HG02642 (cell line): ENCODE data around the gene MRPS23.

Experiments
- ATAC-seq: cut with Tn5 transposase; IDR thresholded peaks from one replicate; pipeline ENCODE4 v1.9.1; 2021; ENCODE audit warnings: mild to moderate bottlenecking; ENCODE audit not compliant: unreplicated experiment, poor library complexity

Gene MRPS23

DNA sequence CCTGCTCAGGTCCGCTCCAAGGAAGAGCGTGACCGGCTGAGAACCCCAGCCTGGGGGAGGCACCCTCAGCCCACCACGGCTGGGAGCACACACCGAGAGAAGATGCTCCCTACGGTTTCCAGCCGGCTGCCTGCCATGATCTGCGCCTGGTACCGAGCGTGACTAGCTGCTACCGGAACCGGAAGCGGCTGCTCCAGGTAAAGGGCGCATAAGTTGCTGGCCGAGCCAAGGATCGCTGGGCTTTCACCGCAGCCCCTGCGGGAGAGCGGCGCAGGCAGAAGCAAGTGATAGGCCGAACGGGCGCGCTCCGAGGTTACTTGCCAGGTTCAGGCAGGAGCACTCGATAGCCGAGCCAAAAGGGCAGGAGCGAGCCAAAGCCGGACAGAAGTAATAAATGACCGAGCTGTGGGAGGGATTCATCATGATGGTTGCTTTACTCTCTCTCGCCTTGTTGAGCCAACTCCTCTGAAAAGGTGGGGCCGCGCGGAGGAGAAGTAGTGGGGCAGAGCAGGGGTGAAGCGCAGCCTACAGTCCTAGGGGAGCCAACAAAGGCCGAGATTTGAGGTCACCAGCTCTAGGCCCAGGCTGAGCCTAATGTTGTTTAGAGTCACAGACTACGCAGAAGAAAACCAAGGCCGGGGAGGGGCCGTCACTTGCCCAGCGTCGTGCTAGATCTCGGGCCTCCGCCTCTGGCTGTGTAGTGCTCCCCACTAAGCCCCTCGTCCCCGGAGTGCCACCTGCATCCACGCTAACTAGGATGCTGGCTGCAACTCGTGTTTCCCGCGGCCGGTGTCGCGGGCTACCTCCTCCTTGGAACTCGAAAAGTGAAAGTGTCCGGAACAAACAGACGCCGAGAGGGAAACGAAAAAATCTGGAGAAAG lies at the start of gene MRPS23:
Gene MRPS23, minus strand, starts transcription at position 171 of the 881 bp plus-strand sequence. Its CDS starts 34 bp downstream, at position 137.
- ATAC-seq: peak; percentile 93

DNA sequence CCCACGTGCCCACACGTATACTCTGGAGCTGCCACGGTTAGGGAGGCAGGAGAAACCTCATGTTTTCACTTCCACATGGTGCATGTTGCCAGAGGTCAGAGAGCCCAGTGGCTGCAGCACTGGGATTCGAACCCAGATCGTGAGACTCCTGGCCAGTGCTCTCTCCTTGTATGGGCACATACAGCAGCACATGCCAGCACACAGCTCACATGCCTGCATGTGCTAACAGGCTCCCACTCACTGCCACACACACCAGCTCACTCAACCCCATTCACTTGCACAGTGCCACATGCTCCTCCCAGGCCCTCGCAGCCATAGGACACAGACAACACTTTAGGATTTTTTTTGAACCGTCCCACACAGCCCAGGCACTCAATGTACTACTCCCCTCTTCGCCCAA lies 49.5 kb upstream of the MRPS23 start:
- no peak for ATAC-seq

DNA sequence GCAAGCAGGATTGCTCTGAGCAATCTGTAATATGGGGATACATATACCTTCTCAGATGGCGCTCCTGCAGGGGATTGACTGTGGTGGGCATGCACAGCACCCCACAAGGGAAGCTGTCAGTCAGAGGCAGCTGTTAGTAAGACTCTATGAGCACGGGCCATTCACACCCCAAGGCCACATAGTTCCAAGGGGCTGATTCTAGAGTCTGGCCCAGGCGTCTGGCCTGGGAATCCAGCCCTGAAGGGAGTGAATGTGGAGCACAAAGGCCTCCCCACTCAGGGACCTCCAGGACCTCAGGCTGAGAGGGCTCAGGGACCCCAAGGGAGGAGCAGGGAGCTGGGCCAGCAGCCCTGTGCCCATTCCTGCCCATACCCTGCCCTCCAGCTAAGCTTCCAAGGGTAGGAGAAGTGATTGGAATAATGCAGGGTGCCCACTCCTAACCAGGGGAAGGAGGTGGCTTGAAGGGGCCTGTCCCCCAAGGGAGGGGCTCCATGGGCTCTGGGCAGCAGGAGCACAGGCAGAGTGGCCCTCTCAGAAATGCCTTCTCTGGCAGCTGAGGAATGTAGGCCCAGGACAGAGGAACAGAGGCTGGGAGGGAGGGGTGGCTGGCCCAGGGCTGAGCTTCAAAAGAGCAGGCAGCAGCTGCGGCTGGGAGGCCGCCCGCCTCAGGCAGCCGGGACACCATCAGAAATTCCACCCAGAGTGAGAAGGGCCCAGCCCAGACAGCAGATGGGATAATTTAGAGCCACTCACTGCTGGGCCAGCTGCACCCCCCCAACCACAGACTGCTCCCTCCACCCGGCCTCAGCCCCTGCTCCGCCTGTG lies 48.9 kb upstream of the MRPS23 start:
- ATAC-seq: no peak

DNA sequence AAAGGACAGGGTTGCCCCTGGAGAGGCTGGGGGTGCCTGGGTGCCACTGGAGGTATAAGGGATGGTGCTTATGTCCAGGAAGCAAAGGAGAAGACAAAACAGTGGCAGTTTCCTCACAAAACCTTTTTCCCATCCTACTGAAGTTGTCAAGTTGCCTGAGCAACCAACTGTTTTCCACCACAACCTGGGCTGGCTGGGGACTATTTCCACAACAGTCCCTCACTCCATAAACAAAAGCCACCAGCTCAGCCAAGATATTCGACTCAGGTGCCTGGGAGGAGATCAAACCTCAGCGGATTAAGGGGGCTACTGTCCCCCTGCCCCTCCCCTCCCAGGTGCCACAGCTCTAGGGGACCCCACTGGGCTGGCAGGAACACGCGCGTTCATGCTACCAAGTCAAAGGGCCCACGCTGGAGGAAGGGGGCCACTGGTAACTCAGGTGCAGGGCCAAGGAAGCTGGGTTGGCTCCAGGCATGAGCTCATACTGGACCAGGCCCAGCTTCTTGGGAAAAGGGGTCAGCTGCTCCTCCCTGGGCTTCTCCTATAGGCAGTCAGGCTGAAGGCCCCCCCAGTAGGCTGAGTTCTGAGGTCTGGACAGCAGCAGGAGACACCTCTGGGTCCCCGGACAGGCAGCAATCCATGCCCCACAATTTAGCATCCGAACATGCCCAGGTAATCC lies 45.7 kb upstream of the MRPS23 start:
- no peak for ATAC-seq

DNA sequence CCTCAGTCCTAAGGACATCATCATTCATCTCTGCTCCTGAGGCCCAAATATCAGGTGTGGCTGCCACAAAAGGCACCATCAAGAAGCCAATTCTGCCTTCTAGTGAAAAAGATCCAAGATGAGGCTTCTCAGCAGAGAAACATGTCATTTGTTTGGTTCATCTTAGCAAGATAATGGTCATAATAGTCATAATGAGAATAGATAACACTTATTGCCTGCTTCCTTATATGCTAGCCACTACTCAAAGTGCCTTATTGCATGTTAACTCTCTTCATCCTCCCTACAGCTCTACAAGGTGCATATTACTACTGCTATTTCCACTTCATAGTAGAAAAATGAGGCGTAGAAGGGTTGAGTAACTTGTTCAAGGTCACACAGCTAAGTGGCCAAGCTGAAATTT lies 45.0 kb upstream of the MRPS23 start:
- no peak for ATAC-seq

DNA sequence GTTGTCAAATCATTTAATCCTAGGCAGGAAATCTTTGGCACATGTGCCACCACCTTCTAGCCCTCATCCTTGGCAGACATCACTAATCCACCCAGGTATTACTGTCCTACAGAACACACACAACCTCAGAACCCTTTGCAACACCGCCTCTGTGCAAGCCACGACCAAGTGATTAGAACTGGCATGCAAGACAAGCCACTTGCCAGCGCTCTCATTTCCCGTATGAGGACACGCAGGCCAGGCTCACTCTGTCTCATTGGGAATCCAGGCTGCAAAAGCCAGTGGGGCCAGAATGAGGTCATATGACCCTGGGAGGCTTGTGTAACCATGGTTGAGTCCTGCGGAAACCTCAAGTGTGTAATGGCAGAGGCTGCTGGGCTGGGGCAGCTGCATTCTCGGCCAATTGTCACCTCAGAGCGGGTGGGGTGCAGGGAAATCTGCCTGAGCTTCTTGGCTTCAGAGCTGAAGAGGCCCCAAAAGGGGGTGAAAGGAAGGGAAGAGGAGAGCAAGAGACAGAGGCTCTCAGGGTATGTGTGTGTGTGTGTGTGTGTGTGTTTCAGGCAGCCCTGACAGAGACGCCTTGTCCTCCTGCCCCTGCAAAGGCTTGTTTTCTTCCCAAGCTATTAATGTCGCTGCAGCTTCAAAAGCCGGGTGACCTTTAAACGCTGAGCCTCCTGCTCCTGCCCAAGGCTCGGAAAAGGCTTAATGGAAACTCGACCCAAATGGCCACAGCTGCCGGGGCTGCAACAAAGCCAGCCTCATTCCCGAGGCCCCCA lies 43.2 kb upstream of the MRPS23 start:
- ATAC-seq: no peak

DNA sequence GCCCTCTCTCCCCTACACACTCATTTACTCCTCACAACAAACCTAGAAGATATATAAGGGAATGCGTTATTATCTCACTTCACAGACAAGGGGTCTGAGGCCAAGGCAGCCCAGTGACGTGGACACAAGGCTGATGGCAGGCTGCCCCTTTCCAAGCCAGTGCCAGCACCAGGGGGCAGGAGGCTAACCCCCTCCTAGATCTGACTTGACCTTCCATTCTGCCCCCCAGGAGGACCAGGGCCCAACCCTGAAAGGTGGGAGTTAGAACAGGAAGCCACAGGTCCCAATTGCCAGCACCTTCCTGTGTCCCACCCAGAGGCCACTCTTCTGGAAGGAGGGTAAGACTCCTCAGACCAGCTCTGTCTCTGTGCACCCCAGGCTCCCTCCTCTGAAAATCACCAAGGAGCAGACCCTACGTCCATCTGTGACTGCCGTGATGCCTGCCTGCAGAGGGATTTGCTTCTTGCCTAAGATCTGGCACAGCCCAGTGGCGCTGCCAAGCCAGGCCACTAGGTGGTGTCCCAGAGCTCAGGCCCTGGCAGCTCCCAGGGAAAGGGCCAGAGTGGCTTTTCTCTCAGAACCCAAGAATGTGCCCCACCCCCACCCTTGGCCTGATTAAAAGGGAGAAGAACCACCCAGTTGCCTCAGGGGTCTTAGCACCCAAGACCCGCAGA lies 42.4 kb upstream of the MRPS23 start:
- no peak for ATAC-seq

DNA sequence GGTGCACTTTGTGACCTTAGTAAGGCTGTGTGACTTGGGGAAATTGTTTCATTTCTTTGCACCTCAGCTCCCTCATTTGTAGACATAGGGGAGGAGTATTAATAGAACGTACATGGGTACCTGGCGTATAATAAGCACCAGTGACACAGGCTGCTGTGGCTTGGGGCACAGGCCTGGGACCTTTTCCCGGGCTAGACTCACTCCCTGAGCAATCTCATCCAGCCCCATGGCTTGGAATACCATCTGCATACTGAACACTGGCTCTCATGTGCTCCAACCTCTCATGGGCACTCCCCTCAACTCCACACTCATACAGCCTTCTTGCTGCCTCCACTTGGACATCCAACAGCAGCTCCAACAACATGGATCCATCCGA lies 41.0 kb upstream of the MRPS23 start:
- ATAC-seq: no peak

DNA sequence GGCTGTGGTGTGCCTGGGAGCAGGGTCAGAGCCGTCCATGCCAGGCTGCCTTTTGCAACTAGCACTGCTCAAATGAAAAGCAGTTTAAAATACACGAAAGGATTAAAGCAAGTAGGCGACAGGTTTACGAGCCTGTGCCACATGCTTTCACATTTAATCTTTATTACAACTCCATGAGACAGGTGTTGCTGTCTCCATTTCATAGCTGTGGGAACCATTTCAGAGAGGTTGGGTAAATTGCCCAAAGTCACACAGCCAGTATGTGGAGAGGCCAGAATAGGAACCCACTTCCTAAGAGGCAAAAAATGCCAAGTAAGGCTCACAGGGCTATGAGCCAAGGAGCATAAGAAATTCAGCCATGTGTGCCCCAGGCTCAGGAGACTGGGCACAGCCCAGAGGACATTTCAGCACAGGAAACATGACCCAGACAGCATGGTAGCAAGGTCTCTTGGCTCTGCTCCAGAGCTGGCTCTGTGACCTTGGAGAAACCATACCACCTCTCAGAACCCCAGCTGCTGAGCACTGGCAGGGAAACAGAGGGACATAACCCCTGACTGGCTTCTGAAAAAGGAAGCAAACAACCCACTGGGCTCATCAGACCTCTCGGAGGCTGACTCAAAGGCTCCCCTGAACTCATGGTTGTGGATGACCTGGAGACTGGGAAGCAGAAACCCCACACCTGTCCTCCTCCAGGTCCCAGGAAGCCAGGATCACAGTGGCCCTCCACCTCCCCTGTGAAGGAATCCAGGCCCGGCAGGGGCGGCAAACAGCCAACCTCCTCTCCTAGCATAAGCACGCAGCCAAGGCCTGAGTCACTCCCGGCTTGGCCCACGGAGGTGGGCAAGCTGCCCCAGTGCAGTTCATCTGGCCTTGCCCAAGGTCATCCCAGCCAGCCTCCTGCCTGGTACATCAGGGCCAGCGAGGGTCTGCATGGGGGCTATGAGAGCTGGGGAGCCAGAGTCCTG lies 40.3 kb upstream of the MRPS23 start:
- ATAC-seq: no peak

DNA sequence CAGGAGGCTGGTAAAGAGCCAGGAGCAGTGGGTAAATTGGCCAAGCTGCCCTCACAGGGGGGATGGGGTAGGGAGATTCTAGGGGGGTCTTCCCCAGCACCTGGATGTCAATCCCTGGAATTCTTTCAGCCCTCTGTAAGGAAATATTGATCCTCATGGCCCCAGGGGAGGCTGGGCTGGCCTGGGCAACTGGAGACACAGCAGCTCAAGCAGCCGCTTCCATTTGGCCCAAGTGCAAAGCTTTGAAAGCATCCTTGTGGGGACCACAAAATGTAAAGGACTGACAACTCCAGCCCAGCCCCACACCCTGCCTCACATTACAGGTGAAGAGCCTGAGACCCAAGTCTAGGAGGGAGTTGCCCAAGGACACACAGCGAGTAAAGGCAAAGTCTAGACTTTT lies 39.4 kb upstream of the MRPS23 start:
- ATAC-seq: no peak

DNA sequence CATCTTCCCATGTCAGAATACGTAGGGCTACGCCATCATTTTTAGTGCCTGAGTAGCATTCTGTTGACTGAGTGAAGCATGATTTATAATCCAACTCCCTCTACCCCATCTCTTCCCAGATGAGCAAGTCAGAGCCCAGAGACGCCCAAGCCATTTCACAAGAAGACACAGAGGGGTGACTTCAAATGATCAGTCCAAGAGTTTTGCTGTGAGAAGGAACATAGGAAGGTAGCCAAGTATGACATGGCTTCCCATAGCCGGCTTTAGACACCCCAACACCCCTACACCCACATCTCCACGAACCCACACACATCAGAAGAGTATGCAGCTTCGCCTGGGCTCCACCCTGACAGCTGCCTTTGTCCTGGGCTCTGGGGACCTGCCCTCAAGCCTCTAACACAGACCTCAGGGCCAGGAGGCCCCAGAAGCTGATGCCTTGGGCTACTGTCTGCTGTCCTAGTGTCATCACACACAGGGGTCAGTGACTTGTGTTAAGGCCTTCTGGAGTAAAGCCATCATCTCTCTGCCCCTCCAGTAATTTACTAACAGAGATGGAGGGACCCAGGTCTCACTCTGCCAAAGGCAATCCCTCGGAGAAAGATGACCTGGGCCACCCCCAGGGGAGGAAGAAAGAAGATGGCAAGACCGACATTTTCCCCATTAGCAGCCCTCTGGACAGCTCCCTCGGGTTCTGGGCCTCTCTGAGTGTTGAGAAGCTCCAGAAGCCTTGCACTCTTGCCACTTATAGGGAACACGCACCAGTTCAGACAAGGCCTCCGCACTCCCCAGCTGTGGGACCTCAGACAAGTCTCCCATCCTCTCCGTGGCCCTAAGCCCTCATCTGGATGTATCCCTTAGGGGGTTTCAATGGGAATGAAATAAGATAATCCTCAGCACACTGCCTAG lies 38.7 kb upstream of the MRPS23 start:
- no peak for ATAC-seq

DNA sequence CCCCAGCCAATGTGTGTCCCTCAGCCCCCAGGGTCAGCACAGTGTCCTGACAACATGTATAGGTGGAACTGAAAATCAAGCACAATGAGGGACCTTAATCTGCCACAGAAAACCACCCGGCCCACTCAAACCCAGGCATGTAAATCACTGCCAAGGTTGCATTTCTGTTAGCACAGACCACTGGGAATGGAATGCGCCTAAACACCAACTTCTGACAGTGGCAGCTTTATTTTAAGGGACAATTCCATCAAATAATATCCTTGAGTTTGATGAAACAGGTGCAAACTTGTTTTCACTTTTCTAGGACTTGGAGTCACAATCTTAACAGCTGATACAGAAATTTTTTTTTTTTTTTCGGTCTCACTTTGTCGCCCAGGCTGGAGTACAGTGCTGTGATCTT lies 37.3 kb upstream of the MRPS23 start:
- ATAC-seq: no peak

DNA sequence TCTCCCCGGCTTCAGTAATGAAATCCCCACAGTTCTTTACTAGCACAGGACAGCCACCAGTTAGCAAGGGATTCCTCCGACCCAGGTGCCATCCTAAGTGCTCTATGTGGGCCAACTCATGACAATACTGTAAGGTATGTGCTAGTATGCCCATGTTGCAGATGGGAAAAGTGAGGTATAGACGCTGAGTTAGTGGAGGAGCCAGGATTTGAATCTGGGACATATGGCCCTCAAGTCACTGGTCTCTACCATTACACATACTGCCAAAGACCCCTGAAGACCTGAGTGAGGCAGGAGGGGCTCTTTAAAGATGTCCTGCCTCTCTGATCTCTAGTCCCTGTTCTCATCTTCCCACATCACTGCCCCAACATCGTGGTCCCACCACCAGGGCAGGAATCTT lies 36.2 kb upstream of the MRPS23 start:
- ATAC-seq: no peak

DNA sequence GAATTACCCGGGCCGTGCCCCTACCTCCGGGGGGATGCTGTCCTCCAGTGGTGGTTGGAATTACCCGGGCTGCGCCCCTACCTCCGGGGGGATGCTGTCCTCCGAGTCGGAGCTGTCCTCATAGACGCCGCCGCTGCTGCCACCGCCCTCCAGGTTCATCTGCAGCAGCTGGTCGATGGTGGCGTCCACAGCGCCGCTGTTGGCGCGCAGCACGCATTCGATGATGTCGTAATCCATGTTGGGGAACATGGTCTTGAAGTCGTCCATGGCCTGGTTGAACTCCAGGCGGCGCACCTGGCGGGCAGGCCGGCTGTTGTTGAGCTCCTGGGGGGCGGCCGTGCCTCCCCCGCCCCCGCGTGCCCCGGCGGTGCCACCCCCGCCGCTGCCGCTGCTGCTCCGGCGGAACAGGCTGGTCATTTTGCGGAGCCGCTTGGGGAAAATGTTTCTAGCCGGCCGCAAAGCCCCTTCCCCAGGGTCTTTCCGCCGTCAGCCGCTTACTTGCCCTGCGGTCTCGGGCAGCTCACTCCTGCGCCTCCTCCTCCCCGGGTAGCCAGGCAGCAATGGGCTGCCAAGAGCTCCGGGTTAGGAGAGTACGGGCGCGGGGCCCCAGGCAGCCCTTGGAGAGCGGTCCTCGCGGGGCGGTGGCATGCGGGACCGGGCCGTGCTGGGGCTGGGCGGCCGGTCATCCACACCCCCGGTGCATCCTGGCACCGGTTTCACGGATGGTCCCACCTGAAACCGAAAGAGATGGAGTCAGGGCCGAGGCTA lies 35.5 kb upstream of the MRPS23 start:
- ATAC-seq: no peak

DNA sequence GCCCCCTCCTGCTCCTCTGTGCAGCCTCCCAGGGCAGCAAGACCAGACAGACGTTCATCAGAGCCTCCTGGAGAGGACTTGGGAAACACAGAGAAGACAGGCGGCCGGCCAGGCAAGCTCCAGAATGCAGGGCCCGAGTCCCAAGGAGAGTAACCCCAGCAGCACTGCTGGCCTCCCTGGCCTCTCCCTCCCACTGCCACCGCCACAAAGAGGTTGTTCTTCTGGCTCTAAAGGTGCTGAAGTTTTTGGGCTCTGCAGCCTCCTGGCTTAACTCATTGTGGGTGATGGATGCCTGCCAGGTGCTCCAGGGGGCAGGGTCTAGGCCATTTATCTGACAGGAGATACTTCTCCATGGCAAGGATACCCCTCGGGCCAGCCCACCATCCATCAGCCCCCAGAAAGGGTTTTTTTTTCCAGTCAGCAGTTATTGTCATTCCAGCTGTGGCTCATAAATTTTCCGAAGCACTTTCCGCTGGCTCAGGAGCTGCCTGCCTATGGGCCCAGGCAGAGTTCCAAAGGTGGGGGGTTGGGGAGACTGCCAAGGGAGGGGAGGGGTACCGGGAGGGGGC lies 32.0 kb upstream of the MRPS23 start:
- ATAC-seq: no peak

DNA sequence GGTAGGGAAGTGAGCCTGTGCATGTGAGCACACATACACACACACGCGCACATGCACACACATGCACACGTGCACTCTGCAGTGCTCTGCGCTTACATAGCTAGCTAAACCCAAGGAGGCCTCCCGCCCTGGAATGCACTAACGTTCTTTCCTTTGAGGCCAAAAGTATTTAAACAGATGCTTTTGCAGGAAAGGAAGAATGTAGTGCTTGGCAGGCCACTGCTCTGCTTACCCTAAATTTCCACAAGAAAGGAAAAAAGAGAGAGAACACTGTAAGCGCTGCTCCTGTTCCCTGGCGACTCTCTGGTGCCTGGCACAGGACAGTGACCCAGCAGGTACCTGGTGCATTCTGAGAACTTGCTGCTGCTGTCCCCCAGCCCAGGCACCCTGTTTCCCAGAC lies 31.3 kb upstream of the MRPS23 start:
- no peak for ATAC-seq

DNA sequence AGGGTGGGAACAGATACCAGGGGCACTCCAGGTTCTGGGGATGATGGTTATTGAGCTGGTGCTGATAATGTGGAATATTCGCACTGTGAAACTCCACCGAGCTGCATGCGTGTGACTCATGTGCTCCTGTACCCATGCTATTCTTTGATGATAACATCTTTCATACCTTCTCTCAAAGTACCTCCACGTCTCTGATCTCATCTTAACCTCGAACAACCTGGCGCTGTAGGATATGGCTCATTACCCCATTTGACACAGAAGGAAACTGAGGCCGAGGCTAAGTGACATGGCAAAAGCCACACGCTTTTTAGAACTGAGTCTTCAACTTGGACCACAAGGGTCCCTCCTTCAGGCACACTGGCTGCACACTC lies 30.2 kb upstream of the MRPS23 start:
- no peak for ATAC-seq
